OCI-LY3 (cell line): ENCODE data around the gene FOSL2.

Source experiments
- H2AFZ ChIP-seq: fragments of 200-600, 300-600 bp; shearing (Covaris generic); 2 replicates; pipeline ENCODE4 v1.6.0; 2014; ENCODE audit warnings: antibody characterized with exemption, low read depth, low read length
- H3K27ac ChIP-seq: fragments of 200-600, 300-600 bp; sonication (generic); 2 replicates; pipeline ENCODE4 v1.5.1; 2014; ENCODE audit warnings: mild to moderate bottlenecking, low read length, moderate library complexity, mixed read lengths
- H3K27me3 ChIP-seq: fragments of 200-600, 300-600 bp; sonication (generic); 2 replicates; pipeline ENCODE4 v1.6.1; 2014; ENCODE audit warnings: low read depth, low read length, mixed read lengths
- H3K36me3 ChIP-seq: fragments of 200-600, 300-600 bp; sonication (generic); replicated peaks from 2 replicates; pipeline ENCODE3; 2014; ENCODE audit warnings: low read depth, low read length, mixed read lengths
- H3K4me1 ChIP-seq: fragments of 300-600, 200-600 bp; sonication (generic); 2 replicates; pipeline ENCODE4 v1.6.1; 2014; ENCODE audit warnings: low read length, mixed read lengths
- H3K4me2 ChIP-seq: fragments of 200-600, 300-600 bp; sonication (generic); 2 replicates; pipeline ENCODE4 v1.6.1; 2014; ENCODE audit warnings: low read length, mixed read lengths
- H3K4me3 ChIP-seq: fragments of 300-600, 200-600 bp; sonication (generic); 2 replicates; pipeline ENCODE4 v1.5.1; 2014; ENCODE audit warnings: antibody characterized with exemption, mild to moderate bottlenecking, low read length, moderate library complexity
- H3K79me2 ChIP-seq: fragments of 300-600, 200-600 bp; shearing (Covaris generic); 2 replicates; pipeline ENCODE4 v1.6.1; 2014; ENCODE audit warnings: mild to moderate bottlenecking, low read length, mixed read lengths
- H3K9ac ChIP-seq: fragments of 300-600, 200-600 bp; shearing (Covaris generic); 2 replicates; pipeline ENCODE4 v1.6.0; 2014; ENCODE audit warnings: mild to moderate bottlenecking, low read length, moderate library complexity
- H3K9me3 ChIP-seq: fragments of 200-600, 300-600 bp; shearing (Covaris generic); 2 replicates; pipeline ENCODE4 v1.6.1; 2014; ENCODE audit warnings: low read length, mixed read lengths; ENCODE audit not compliant: insufficient read depth
- H4K20me1 ChIP-seq: fragments of 200-600, 300-600 bp; sonication (generic); 2 replicates; pipeline ENCODE4 v1.6.1; 2016; ENCODE audit warnings: low read length, mixed read lengths; ENCODE audit not compliant: insufficient read depth
- EZH2phosphoT487 ChIP-seq: fragments of 200-600 bp; shearing (Covaris generic); IDR thresholded peaks from 2 replicates; pipeline ENCODE4 v1.6.1; 2018; ENCODE audit warnings: antibody characterized with exemption, mixed run types, low read depth
- TF ChIP-seq, protein P1 (sequence below): fragments of 200-600, 300-600 bp; sonication (generic); IDR thresholded peaks from 2 replicates; pipeline ENCODE4 v1.5.1; 2014; ENCODE audit warnings: antibody characterized with exemption, low read length, low read depth

FOSL2 gene

DNA sequence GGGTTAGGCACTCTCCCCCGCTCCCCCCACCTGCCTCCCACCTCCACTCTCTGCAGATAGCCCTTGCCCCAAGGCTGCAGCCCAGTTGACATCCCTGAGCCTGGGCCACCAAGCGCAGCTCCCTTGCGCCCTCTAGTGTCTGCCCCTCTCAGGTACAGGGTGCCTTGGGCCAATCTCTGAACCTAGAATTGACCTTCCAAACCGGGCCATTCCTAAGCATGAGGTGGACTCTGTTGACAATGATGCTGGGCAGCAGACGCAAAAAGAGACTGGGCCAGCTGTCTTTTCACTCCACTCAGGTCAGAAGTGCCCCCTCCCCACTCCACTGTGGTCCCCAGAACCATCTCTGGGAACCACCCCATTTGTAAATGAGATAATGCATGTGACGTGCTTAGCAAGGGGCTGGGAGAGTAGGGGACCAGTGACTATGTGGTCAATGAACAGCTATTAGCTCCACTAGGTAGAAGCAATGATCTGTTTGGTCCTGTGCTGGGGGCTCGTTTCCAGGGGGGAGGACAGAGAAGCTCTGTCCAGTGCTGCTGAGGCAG, 60.0 kb downstream of the FOSL2 start:
- no peaks in the 10 kb centered on the region for H3K79me2 ChIP-seq
- no peak overlapping the region for H3K4me2 ChIP-seq
- H3K4me3 ChIP-seq = no peak overlapping the region
- no peaks in the 10 kb centered on the region for H3K27me3 ChIP-seq
- no peak overlapping the region for H3K27ac ChIP-seq
- H4K20me1 ChIP-seq = no peaks in the 10 kb centered on the region
- no peaks in the 10 kb centered on the region for H3K9me3 ChIP-seq
- TF ChIP-seq EZH2phosphoT487 = no peak
- TF ChIP-seq, protein P1, sequence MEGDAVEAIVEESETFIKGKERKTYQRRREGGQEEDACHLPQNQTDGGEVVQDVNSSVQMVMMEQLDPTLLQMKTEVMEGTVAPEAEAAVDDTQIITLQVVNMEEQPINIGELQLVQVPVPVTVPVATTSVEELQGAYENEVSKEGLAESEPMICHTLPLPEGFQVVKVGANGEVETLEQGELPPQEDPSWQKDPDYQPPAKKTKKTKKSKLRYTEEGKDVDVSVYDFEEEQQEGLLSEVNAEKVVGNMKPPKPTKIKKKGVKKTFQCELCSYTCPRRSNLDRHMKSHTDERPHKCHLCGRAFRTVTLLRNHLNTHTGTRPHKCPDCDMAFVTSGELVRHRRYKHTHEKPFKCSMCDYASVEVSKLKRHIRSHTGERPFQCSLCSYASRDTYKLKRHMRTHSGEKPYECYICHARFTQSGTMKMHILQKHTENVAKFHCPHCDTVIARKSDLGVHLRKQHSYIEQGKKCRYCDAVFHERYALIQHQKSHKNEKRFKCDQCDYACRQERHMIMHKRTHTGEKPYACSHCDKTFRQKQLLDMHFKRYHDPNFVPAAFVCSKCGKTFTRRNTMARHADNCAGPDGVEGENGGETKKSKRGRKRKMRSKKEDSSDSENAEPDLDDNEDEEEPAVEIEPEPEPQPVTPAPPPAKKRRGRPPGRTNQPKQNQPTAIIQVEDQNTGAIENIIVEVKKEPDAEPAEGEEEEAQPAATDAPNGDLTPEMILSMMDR = peak; percentile 88
- H3K36me3 ChIP-seq = no peaks in the 10 kb centered on the region
- H3K9ac ChIP-seq = no peak overlapping the region
- no peak overlapping the region for H2AFZ ChIP-seq
- peaks cover 17% of the 10 kb centered on the region for H3K4me1 ChIP-seq

DNA sequence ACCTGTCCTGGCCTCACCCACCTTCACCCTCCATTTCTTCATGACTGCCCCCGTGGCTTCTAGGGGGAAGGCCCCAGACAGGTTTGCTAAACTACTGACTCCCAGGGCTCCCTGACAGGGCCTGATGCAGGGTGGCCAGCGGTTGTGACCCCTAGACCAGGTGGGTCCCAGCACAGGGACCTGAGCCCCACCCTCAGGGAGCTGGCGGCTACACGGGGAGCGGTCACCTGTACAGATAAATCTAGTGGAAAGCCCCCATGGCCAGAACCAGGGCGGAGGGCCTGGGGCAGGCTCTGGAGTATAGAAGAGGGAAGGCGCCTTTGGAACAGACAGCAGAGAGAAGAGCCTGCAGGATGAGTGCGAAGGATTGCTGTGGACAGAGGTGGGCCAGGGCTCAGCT, 60.7 kb downstream of the FOSL2 start:
- H3K4me1 ChIP-seq = peaks cover 11% of the 10 kb centered on the region
- H3K9me3 ChIP-seq = no peaks in the 10 kb centered on the region
- H3K9ac ChIP-seq = no peak overlapping the region
- no peaks in the 10 kb centered on the region for H3K79me2 ChIP-seq
- no peak overlapping the region for H2AFZ ChIP-seq
- TF ChIP-seq, protein P1 = no peak
- TF ChIP-seq EZH2phosphoT487 = no peak
- H3K27me3 ChIP-seq = no peaks in the 10 kb centered on the region
- H3K36me3 ChIP-seq = no peaks in the 10 kb centered on the region
- H3K27ac ChIP-seq = no peak overlapping the region
- H4K20me1 ChIP-seq = no peaks in the 10 kb centered on the region
- H3K4me2 ChIP-seq = no peak overlapping the region
- no peak overlapping the region for H3K4me3 ChIP-seq

DNA sequence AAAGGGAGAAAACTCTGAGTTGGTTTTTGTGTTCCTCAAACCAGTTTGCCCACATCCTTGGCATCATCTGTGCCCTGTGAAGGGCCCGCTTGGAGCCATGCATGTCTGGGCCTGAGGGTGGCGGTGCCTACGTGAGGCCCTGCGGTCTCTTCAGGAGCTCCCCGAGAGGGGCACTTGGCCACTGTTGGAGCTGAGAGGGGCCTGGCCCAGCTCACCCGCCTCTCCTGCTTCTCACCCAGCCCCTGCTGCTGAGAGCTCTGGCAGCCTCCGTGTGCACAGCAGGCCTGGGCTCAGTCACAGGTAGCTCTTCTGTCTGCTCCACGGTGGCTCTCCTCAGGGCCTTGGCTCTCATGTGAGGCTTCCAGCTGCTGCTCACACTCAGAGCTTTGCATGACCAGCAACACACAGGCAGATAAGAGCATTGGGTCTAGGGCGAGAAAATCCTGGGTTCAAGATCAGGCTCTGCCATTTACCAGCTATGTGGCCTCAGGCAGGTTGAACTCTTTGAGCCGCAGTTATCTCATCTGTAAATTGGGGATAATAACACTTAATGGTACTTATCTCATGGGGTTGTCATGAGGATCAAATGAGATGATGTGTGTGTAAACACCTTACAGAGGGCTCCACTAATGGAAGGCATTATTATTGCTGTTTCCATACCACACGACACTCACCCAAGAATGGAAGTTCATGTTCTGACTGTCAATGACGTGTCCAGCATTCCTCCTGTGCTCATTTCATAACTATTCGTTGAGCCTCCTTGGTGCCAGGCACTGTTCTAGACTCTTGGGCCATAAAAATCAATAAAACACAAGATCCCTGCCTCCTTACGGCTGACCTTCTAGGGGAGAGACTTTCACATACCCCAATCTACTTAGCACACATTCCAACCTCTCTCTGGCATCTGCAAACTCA, 61.6 kb downstream of the FOSL2 start:
- H3K9me3 ChIP-seq = no peaks in the 10 kb centered on the region
- H3K36me3 ChIP-seq = no peaks in the 10 kb centered on the region
- H4K20me1 ChIP-seq = no peaks in the 10 kb centered on the region
- no peaks in the 10 kb centered on the region for H3K79me2 ChIP-seq
- TF ChIP-seq, protein P1 = no peak
- no peak for TF ChIP-seq EZH2phosphoT487
- no peak overlapping the region for H3K27ac ChIP-seq
- no peak overlapping the region for H3K4me3 ChIP-seq
- H2AFZ ChIP-seq = no peak overlapping the region
- H3K4me1 ChIP-seq = peaks cover 9% of the 10 kb centered on the region
- no peak overlapping the region for H3K9ac ChIP-seq
- H3K27me3 ChIP-seq = no peaks in the 10 kb centered on the region
- H3K4me2 ChIP-seq = no peak overlapping the region

DNA sequence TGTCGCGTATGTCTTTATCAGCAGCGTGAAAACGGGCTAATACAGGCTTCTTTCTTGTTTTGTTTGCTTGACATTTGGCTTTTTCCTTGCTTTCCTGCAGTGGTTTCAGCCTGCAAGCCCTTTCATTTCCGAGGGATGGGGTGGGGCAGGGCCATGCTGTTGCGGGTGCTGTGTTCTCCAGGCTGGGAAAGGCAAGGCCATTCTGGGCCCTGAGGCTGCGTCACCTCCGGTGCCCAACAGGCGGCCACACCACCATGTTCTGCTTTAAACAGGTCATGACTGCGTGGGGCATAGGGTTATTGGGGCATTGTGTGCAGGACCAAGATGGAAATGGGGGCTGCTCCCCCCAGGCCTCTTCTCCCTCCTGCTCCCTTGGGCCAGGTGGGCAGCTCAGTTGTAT, 64.6 kb downstream of the FOSL2 start:
- Histone ChIP-seq H3K27me3 (peaks cover 5% of the 10 kb centered on the region), H4K20me1 (no peaks in the 10 kb centered on the region), H3K9ac (no peak overlapping the region), H3K79me2 (no peaks in the 10 kb centered on the region), H3K4me1 (no peaks in the 10 kb centered on the region), H3K9me3 (no peaks in the 10 kb centered on the region), H3K4me2 (no peak overlapping the region), H3K36me3 (no peaks in the 10 kb centered on the region), H3K4me3 (no peak overlapping the region), H3K27ac (no peak overlapping the region), H2AFZ (no peak overlapping the region)
- no peak for TF ChIP-seq EZH2phosphoT487
- TF ChIP-seq, protein P1 = no peak
